M059J (cell line): Measurements from ENCODE around the gene ZNF518B. TPM values are rescaled to one million over a fixed set of nuclear protein-coding genes. Genes with fewer than 3 reads are reported as not detected.

ENCODE experiments used
- DNase-seq: peaks from one replicate; pipeline ENCODE4 v3.0.0-alpha.2; 2012; ENCODE audit warnings: low read depth
- total RNA-seq: library from RNA; depleted of rRNA; stranded (reverse); fragments of >200 nt; shearing (Covaris generic); gene quantifications from 2 replicates; pipeline ENCODE4 v1.2.3, GENCODE V29; 2014; rRNA removed

ZNF518B gene, protein sequence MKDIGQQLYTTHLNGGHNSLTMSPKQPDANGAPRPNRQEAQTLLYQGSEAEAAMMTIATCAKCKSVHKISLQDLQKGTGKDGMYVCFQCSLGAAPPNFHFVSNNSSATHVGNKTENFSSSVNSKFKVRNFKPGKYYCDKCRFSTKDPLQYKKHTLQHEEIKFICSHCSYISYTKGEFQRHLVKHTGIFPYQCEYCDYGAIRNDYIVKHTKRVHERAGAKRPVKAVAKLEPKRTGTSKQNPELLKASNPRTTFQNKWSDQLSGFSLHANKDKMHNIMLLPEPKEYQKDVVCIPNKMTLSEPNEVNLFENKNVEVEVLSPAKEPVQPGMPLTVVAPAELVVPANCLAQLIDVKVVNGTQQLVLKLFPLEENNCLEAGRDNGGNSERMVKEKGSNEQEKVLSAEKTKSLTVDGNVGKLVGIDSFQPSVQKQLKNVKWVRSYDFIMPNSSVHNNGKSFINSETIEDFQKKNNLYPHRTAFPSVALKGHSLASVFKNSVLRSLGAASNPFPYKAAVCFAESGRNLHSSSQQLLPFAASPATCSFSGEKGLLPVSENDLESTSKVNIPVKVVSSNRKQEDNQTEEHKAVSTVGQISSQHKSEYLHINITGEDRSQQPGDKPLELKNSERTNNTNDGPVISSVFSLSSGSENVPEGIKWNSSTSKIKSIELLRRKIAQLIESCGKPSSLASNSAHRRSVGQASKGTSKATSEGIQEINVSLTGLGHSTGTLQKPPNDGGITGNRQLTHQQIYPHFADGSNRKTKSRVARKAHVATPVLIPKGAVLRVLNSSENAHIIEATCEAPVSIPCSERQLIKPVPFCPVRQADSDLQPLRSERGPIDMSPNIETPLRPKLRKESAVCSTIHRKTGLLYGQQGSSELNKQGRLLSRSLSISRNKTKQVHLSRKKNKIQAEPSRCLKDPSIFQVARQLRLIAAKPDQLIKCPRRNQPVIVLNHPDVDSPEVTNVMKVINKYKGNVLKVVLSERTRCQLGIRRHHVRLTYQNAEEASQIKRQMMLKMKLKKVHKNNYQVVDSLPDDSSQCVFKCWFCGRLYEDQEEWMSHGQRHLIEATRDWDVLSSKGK
- total RNA-seq, result 7.1 and 8.4 TPM in 2 replicates

DNA sequence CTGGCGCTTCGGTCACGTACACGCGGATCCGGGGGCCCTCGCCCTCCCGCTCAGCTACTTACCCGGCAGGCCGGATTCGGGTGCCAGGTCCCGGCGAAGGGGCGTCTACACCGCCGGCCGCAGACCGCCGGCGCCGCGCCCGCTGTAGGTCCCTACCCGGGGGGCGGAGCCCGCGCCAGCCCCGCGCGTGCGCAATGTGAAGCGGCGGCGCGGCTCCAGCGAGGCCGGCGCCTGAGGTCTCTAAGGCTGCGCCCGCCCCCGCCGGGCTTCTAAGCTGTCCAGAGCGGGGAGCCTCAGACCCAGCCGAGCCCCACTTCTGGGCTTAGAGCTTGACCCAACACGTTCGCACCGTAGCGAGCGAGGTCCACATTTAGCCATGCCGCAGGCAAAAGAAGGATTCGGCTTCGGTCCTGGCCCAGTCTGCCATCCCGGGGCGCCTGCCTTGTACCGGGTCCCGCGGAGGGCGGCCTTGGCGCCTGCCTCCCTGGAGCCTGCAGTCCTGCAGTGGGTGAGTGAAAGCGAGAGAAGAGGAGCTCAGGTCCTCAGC, at the start of gene ZNF518B:
TSS of gene ZNF518B (minus strand) at position 172 of the 547 bp plus-strand sequence. CDS start 11,098 bp downstream, outside the sequence.
- DNase-seq, result peak; percentile 18

DNA sequence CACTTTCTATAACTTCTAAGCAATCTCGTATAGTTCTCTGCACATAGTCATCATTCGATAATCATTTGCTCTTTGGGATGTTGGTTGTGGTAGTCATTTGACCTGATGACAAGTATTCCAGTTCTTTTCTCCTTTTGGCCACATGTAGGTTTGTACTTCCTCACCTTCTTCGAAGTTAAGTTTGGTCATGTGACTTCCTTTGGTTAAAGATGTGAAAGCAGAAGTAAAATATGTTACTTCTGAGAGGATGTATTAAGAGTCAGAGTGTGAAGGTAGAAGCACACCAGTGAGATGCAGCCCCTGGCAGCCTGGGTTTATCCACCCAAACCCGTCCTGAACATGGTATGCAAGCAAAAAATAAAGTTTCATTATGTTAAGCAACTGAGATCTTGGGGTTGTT, 48.9 kb upstream of the ZNF518B start:
- no peak for DNase-seq

DNA sequence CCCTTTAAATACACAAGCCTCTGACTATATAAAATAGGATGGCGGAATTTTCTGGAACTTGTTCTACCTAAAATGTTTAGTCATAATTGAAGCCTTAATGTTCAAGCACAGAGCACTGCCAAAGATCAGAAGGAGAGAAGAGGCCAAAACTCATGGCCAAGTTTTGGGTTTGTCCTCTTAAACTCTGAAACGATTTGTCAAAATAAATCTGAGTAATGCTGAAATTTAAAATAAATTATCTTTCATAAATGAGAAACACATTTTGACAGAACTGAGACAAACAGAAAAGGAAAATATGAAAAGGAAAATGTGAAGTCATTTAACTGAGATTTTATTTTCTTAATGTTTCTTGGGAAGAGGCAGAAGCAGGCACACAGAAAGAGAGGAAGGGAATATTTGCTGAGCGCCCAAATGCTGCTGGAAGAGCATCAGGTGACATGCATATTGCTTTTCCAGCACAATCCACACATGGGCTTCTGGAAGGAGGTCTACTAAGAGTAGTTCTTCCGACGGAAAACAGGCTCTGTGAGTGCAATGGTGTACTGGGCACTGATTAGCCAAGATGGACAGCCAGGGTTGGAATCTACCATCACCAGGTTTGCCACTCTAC, 47.4 kb upstream of the ZNF518B start:
- no peak for DNase-seq

DNA sequence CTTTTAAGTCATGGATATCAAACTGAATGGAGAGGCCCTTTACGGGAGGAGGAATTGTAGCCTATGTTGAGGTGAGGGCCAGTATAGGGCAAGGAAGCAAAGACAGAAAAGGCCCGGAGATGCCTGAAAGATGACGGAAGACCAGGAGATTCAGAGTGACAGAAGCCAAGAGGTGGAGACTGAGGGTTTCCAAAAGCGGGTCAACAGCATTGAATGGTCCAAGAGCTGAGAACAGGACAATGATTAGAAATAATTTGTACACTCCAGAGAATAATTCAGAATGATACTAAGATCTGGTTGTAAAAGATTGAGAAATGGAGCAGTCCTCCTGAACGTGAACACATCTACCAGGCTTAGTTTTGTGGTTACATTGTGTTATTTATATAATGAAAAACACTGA, 45.5 kb upstream of the ZNF518B start:
- no peak for DNase-seq

DNA sequence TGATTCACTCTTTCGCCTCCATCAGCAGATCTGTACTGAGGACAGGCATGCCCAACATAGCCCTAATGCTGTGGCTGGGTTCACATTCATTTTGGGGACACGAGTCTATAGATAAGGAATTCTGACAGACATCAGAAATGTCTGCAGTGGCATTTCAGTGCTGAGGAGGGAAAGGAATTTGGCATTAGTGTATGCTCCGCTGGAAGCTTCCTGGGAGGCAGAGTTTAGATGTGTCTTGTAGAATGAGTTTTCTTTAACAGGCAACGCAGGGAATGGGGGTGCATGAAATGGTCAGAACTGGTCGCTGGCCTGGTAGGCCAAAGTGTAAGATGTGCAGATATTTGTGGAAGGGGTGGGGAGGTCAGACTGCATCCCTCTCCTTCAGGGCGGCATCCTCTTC, 43.5 kb upstream of the ZNF518B start:
- peak; percentile 44 for DNase-seq

DNA sequence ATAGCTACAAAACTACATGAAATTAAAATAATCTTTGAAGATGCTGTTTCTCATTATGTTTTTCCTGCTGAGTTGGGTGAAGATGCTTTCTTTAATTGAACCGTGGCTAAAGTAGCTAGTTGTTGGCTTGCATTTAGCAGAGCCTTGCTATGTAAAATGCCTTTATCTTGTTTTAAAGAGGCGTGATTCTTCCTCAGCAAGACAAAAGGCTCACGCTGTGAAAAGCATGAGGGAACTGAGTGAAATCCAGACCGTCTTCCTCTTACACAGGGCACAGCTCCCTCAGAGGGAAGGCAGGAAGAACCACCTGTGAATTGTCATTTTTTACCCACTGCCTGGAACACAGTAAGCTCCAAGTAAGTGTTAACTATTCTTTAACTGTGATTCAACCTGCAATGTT, 39.0 kb upstream of the ZNF518B start:
- DNase-seq, result no peak

DNA sequence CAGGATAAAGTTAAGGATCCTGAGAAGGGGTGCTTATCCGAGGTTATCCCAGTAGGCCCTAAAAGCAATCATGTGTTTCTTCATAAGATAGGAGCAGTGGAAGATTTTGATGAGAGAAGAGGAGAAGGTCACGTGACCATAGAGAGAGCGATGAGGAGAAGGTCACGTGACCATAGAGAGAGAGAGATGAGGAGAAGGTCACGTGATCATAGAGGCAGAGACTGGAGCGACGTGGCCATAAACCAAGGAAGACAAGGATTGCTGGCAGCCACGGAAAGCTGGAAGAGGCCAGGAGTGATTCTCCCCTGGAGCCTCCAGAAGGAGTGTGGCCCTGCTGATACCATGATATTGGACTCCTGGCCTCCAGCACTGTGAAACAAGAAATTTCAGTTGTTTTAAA, 38.4 kb upstream of the ZNF518B start:
- no peak for DNase-seq

DNA sequence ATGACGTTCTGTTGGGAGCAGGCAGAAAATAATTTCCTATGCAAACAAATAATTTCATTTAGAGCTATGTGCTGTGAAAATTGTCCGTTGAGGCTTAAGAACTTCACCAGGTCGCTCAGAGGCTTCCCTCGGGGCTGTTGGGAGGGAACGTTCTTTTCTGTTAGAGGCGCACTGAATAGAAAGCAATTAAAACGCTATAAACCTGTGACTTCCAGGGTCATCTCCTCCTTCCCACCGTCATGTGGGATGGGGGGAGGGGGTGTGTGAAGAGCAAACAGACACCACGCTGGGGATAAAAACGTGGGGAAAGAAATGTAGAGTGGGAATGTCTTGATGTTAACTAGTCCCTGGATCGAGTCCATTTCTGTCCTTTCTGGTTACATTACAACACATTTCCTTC, 35.2 kb upstream of the ZNF518B start:
- no peak for DNase-seq

DNA sequence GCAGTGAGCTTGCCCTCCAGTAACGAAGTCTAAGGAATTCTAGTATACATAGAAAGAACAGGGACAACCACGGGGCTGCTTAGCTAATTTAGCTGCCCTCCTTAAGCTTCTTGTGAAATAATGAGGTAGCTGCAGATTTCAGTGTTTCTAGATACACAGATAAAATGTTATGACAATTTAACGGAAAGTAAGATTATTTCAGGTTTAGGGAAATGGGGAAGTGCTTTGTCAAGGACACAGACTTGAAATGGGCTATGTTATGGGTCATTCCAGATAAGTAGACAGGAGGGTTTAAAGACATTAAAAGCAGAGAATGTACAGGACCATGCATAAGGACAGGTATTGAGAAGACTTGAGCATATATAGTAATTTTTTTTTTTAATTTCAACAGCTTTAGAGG, 34.2 kb upstream of the ZNF518B start:
- DNase-seq, result no peak

DNA sequence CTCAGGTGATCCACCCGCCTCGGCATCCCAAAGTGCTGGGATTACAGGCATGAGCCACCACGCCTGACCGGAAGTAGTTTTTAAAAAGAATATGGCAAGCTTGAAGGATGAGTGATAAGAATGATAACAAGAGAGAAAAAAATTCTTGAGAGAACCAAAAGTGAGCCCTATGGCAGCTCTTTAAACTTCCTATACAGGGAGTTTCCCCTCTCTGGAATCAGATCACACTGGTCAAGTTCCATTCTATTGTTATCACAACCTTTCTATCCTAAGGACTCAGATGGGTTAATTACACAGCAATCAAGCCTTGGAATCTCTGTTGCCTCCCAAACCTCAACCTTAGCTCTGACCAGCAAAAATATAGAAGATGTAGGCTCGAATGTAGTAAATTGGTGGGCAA, 33.8 kb upstream of the ZNF518B start:
- DNase-seq, result no peak

DNA sequence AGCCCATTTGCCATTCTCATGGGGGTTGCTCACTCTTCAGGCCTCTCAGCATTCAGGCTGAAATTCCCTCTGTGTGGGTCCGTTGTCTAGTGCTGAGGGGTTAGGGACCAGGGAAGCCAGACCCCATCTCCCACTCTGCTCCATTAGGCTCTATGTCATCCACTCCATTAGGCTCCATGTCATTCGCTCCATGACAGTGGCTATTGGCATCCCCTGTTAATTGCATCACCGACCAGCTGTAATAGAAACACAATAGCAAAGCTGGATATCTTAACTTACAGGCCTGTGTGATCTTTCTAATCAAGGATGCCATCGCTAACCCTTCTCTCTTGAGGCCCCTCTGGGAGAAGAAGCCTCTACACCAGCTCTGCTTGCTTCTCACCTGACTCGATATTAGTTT, 25.7 kb upstream of the ZNF518B start:
- DNase-seq, result no peak

DNA sequence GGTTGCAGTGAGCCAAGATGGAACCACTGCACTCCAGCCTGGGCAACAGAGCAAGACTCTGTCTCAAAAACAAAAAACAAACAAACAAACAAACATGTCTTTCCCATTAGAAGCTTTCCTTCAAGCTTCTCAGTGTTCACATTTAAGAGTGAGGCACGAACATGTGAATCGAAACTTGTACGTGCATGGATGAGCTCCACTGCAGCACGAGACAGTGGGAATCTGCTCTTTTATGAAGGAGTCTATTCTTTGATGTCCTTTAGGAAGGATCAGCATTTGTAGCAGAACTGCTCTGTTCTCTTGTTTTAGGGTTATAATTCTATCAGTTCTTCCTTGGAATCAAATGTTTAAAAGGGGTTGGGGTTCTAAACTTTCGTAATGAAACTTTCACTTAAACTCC, 23.4 kb upstream of the ZNF518B start:
- DNase-seq, result no peak

DNA sequence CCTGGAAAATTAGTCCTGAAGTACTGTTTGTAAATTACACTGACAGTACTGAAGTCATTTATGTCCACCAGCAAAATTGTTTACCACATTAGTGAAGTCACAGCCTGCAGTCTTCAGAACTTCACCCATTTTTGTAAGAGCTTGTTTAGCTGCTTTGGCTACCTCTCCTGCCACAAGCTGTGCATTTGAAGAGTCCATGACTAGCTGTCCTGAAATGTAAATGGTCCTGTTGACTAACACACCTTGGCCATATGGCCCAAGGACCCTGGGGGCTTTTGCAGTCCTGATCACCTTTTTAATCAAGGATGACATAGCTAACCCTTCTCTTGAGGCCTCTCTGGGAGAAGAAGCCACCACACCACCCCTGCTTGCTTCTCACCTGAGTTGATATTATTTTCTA, 21.4 kb upstream of the ZNF518B start:
- DNase-seq, result no peak

DNA sequence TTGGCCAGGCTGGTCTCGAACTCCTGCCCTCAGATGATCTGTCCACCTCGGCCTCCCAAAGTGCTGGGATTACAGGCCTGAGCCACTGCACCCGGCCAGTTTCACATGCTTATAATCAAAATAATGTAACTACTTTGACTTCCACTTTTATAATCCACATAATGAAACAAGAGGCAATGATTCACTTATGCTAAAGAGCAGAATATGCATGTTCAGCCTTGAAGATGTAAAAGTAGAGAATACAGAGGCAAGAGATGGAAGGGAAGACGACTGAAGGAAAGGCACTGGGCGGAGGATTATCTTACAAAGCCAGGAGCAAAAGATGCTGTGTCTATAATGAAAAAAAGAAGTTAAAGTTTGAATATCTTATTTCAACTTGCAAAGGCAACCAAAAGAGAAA, 13.3 kb upstream of the ZNF518B start:
- no peak for DNase-seq

DNA sequence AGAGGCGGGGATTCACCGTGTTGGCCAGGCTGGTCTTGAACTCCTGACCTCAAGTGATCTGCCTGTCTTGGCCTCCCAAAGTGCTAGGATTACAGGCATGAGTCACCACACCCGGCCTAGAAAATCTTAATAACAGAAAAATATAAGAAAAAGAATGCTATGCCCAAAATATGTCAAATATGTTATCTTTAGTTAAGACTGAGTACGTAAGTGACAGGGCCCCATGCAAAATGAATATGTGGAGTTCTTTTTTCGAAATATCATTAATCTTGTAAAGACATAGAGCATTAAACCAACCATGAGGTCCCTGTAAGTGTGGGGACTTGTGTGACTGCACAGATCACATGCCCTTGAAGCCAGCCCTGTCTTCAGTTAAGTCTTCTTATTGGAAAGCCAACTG, 8.9 kb upstream of the ZNF518B start:
- DNase-seq, result no peak

DNA sequence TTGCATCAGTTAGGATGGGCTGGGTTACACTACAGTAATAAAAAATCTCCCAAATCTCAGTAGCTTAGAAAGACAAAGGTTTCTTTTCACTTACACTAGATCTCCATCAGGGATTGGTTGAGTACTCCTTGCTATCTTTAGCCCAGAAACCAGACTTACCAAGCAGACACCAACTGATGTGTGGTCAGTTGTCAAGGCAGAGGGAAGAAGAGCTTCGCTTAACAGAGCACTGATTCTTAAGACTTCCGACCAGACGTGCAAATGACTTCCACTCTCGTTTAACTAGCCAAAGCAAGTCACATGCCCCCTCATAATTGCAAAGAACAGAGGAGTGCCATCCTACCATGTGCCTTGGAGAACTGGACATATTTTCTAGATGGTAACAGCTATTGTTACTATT, 5.7 kb upstream of the ZNF518B start:
- DNase-seq, result no peak

DNA sequence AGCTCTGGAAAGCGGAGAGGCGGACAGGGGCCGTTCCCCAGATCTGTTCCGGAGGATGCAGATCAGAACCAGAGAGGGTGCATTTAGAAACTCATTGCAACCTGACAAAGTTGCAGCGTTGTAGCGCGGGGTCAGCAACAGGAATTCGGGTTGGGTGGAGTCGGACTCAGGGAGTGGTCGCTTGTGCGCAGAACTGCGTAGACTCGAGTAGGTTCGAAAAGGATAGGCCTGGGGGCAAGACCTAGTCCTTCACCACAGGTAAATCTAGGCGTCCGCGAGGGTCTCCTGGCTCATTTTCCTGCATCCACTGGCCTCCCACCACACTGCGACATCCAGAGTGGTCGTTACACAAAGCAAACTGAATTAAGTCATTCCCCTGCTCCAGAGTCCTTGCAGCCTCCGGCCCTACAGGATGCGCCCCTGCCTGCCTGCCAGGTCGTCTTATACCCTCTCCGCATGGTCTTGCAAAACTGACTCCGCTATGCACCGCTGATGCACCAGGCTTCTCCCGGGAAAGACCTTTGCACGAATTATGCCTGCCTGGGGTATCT, 4.7 kb upstream of the ZNF518B start:
- DNase-seq, result no peak

DNA sequence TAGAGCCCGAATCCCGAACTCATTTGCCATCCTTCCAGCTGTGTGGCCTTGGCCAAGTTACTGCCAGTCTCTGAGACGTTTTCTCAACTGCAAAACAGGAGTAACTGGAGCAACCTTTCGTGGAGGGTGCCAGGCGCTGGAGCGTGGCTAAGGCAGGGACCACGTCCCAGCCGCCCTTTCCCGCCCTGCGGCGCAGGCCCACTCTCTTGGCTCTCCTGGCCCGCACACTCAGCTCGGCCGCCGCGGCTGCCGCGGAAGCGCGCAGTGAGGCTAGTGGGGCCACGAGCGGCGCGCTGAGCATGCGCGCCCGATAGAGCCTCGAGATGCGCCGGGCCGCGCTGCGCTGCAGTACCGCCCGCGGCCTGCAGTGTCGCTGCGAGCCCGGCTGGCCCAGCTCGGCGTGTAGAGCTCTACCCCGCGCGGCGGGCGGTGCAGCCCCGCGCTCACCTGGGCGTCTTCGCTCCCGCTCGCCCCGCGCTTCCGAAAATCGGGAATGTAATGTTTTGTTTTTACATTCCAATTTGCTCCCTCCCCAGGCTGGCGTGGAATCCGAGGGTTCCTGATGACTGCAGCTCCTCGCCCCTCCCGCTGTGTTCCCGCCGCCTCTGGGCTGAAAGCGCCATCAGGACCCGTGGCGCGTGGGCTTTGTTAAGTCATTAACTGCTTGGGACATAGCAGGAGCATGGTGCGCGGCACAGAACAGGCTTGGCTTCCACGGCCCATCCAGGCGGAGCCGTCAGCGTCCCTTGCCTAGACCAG, 4.0 kb upstream of the ZNF518B start:
- no peak for DNase-seq

DNA sequence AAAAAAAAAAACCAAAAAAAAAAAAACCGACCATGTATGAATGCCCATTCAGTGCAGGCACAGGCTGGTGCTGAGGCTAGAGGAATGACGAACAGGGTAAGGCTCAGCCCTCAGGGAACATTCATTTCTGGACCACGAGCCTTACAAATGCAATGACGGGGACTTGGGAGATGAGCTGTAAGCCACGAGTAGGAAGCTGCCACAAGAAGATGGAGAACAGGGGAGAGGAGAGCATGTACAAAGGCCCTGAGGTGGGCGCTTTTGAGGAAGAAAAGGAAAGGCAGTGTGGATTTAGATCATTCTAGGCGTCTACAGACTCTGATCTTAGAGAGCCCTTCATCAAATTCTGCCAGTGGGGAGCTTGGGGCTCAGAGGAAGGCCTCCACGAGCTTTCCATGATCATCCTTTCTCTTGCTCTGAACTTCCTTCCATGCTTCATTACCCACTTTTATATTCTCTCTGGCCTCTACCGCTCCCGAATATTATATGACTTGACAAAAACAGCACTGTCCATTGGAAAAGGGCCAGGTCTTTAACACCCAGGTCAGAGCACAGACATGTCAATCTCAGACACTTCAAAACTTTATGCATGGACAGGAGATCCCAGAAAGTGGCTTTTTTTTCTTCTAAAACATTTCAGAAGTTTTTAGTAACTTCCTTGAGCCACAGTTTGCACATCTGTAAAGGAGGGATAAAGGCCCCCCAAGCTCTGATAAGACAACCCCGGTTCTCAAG, 3.3 kb upstream of the ZNF518B start:
- DNase-seq, result peak; percentile 12

DNA sequence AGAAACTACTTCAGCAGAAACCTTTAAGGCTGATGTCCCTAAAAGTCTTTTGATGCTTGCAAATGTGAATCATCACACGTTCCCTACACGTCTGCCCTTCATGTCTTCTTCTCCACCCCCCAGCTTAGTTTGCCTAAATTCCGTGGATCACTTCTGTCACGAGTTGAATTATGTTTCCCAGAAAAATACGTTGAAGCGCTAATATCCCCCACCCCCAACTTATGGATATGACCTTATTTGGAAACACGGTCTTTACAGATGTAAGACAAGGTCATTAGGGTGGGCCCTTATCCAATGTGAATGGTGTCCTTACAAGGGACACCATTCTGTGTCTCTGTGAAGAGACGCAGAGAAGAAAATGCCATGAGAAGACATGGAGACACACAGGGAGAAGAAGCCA, 2.1 kb upstream of the ZNF518B start:
- no peak for DNase-seq
